ENCODE measurements around the gene UBXN2A.

The UBXN2A gene

GRCh38 chr2:24051833-24052232 is 111.6 kb downstream of the UBXN2A start:
- no peak overlapping the region for H3K4me3 Mint-ChIP-seq
- ATAC-seq (ENCODE audit: low read depth) = no peak

GRCh38 chr2:24052951-24053350 is 112.7 kb downstream of the UBXN2A start:
- Mint-ChIP-seq H3K36me3 (no peaks in the 10 kb centered on the region), H3K9me3 (no peaks in the 10 kb centered on the region), H3K27ac (no peak overlapping the region), H3K4me3 (no peak overlapping the region), H3K4me1 (peaks cover 2% of the 10 kb centered on the region), H3K27me3 (no peaks in the 10 kb centered on the region)
- DNase-seq (ENCODE audit: low spot score in 2 of 2) = no peak
- ATAC-seq (ENCODE audit: low read depth) = no peak

More at GRCh38 chr2:24051833-24052232, 111.6 kb downstream of the UBXN2A start:
- Mint-ChIP-seq H3K9me3 (no peaks in the 10 kb centered on the region), H3K27me3 (no peaks in the 10 kb centered on the region), H3K36me3 (no peaks in the 10 kb centered on the region), H3K27ac (no peak overlapping the region), H3K4me1 (peaks cover 6% of the 10 kb centered on the region)
- no peak for DNase-seq (ENCODE audit: low spot score in 2 of 2)
